Stimulated activated CD8-positive, alpha-beta memory T cell treated with anti-CD3 and anti-CD28 coated beads, Interleukin-15, amount 100 ng/mL, for 48 hours (primary cell): Measurements from ENCODE around the gene MED12L.
"Not testable (repeated sequence)": the region's sequence is repeated elsewhere in the genome, so short reads cannot be mapped to it uniquely, and the experiment has no call there.

Source experiments
- DNase-seq, 2 donors: peaks; one replicate each; pipeline ENCODE4 v3.0.0-alpha.2; 2020; ENCODE audit warnings: low read depth in 2 of 2

Gene MED12L

DNA sequence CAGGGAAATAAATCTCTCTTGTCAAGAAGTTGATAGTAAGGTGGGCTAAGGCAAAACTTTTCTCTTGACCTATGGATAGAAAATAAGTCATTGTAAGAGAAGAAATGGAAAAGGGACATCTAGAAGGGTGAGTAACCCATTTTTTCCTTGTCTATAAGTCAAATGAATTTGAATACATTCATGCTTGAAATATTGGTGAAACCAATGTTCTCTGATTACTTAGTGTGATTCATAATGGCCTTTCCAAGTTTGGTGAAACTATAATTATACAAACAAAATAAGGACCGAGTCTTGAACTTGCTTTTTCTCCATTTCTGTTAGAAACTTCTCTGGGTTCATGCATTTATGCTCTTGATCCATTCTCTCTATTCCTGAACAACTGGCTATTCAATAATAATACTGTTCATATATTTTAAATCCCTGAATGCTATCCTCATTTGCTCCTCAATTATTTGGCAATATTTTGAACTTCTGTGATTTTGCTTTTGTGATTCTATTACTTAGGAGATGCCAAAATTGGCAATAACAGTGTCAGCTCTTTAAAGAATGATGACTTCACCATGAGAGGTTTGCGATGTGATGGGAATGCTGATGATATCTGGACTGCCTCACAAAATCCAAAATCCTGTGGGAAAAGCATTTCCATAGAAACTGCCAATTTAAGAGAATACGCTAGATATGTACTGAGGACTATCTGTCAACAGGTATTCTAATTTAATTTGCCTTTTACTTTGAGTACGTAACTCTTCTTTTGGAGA lies 286.8 kb downstream of the MED12L start:
- no peak for DNase-seq

DNA sequence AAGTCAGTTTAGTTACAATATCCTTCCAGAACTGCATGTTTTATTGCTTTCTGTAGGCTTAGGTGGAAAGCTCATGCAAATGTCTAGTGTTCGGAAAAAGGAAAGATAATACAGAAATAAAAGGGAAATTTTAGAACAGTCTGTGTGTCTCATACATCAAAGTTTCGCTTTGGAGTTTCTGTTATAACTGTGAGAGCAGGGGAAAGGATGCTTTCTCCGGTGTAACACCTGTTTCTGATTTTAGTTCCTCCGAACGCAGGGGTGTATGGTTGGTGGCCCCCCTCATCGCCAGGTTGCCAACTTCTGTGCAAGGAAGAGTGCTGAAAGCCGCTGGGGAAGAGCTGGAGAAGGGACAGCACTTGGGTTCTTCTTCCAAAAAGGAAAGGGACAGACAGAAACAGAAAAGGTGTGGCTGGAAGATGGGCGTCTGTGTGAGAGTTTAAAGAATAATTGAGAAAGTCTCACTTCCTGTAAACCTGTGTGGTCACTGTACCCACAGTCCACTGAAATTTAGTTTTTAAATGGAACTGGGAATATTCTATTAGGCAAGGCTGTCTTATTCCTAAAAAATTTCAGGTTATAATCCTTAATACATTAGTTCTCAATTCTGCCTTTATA lies 292.4 kb downstream of the MED12L start:
- DNase-seq, result no peak

DNA sequence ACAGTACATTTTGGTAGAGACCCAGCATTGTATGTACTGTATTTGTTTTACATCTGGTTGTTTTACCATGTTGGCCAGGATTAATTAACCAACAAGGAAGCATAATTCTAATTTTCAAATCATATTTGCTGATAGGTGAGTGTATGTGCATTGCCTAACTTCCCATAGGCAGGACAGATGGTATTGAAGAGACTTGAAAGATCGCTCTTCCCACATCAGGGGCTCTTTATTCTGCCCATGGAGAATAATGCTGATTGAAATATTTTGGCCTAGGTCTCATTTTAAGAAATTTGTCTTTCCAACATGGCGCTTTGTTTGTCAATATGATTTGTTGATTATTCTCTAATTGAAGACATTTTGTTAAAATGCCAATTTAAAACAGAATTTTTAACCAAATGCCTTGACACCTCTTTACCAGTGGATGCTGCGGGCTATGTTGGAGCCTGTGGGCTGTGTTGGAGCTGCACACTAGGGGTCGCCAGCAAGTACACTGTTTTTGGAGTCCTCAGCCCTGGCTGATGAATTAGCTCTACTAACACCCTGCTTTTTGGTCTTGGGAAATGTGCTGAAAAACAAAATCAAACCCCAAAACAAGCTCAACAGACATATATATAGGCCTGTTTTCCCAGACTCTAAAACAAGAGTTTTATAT lies 293.7 kb downstream of the MED12L start:
- DNase-seq, result no peak

DNA sequence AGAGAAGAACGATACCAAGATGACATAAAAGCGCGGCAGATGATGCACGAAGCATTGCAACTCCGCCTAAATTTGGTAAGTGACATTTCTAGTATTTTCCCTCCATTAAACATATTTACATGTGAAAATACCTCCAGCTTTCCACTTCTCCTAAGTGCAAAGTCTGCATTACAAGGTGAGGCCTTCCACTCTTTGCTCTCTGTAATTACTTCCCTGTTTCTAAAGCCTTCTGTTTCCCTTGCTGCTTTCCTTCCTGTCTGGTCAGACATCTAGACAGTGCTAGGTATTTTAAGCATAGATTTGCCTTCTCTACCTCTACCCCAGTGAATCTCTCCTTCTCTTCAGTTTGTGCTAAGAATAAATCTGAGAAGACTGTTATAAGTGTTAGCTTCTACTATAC lies 297.2 kb downstream of the MED12L start:
- no peak for DNase-seq

- no peak for DNase-seq
Measured at GRCh38 chr3:151383111-151383510, 297.6 kb downstream of the MED12L start.

GRCh38 chr3:151383956-151384355 lies 298.5 kb downstream of the MED12L start:
- no peak for DNase-seq

DNA sequence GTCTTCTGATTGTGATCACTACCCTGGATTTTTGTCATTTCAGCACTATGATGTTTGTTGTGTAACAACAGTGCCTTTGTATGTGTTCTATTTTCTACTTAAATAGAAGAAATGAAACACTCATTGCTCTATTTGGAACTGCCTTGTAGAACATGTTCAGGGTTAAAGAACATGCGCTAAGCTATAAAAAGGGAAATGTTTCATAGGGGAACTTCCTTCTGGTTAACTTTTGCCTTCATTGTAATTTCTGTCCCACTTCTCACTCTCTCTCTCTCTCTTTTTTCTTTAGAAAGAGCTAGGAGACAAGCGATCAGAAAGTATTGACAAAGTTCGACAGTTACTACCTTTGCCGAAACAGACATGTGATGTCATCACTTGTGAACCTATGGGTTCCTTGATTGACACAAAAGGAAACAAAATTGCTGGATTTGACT lies 299.3 kb downstream of the MED12L start, which contains the start of gene P2RY12:
TSS of gene P2RY12 (minus strand) at position 13 of the 434 bp plus-strand sequence. CDS start 45,908 bp downstream, outside the sequence.
- no peak for DNase-seq

DNA sequence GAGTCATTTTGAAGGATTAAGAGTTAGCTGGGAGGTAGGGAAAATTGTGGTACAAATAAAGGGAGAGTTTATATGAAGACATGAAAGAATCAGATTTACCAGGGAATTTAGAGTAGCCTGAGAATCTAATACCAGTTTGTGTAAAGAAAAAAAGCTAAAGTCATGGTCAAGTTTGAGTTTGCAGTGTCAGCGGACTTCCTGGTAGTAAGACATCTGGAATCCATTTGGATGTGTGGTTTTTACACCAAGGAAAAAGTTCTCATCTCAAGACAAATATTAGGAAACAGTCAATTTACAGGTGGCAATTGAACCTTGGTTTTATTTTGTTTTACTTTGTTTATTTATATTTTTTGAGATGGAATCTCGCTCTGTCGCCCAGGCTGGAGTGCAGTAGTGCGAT lies 300.6 kb downstream of the MED12L start:
- no peak for DNase-seq

DNA sequence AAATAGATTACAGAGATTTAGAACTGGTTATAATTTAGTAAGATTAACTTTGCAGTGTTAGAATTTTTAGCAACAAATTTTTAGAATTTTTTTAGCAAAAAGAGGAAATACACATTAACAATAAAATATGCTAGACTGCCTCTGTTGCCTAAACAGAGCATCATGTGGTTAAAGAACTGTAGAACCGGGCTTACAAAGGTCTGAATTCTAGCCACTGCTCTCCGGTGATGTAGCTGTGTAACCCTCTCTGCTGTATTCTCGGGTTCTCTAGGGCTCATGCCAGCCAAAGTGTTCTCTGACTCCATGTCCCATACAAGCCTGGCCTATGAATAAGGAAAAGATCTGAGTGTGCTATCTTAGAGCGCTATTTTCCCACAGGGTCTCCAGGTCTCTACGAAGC lies 302.0 kb downstream of the MED12L start:
- no peak for DNase-seq

DNA sequence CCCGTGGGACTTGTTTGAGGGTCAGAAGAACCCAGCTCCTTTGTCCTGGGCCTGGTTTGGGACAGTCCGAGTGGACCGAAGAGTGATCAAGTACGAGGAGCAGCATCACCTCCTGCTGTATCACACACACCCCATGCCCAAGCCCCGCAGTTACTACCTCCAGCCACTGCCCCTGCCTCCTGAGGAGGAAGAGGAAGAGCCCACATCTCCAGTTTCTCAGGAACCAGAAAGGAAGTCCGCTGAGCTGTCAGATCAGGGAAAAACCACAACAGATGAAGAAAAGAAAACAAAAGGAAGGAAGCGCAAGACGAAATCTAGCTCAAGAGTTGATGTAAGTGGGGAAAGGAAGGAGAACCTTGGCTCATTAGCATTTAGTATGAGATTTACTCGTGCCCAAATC lies 302.4 kb downstream of the MED12L start:
- DNase-seq, result no peak

- no peak for DNase-seq
Measured at GRCh38 chr3:151391720-151392119, 306.3 kb downstream of the MED12L start.

DNA sequence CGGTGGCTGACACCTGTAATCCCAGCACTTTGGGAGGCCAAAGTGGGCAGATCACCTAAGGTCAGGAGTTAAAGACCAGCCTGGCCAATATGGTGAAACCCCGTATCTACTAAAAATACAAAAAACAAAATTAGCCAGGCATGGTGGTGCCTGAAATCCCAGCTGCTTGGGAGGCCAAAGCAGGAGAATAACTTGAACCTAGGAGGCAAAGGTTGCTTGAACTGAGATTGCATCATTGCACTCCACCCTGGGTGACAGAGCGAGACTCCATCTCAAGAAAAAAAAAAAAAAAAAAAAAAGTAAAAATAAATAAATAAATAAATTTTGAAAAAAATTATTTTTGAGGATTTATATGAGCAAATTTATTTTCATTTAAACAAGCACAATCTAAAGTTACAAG lies 306.7 kb downstream of the MED12L start:
- not testable (repeated sequence) for DNase-seq

DNA sequence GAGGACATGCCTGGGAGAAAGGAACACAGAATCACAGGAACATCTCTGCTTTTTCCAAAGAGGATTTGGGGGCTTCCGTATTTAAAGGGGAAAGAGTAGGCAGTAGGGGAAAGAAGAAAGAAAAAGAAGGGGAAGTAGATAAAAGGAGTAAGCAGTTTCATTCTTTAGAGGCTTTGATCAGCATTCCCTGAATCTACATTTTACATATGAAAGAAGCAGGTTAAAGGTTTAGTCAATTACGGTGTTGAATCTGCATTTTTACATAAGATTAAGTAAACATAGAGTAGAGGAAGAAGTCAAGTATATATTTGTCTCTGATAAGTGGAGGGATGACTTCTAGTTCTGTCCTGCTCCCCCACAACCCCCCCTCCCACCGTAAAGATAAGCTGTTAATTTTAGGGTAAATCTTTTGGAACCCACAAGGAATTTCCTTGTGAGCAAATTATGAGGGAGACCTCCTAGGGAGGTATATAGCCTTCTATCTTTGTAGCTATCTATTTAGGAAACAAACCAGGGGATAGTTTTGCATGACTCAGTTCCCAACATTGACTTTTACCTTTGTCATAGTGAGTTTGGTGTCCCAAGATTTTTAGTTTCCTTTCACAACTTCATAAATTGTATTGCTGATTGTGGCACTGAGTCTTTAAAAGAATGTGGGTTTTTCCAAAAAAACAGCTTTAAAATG lies 307.8 kb downstream of the MED12L start:
- DNase-seq, result no peak

DNA sequence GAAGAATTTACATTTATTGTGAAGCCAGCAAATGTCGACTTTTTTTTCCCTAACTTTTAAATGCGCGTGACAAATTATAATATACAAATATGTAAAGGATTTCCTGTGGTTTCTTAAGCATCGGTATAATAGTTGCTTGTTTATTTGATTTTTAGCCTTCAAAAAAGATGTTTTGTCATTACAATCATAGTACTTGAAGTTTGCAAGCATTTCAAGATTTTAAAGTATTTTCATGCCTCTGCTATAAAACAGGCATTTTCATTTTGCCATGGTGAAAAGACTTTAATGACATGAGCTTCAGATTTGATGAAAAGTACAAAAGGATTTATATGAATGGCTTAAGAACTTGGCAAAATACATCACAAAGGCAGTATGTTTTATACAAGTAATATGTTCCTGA lies 308.5 kb downstream of the MED12L start:
- no peak for DNase-seq

DNA sequence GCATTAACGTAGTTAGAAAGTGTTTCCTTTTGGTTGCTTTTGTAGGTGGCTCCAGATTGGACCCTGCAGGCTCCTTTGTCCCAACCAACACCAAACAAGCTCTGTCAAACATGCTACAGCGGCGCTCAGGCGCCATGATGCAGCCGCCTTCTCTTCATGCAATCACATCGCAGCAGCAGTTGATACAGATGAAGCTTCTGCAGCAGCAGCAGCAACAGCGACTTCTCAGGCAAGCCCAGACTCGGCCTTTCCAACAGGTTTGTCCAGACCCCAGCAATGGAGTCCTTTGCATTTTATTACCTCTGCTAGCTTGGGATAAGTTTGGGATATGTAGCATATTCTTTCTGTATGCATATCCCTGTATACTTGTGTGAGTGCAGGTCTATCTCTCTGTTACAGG lies 309.1 kb downstream of the MED12L start:
- DNase-seq, result no peak

GRCh38 chr3:151395806-151396205 lies 310.3 kb downstream of the MED12L start:
- no peak for DNase-seq

DNA sequence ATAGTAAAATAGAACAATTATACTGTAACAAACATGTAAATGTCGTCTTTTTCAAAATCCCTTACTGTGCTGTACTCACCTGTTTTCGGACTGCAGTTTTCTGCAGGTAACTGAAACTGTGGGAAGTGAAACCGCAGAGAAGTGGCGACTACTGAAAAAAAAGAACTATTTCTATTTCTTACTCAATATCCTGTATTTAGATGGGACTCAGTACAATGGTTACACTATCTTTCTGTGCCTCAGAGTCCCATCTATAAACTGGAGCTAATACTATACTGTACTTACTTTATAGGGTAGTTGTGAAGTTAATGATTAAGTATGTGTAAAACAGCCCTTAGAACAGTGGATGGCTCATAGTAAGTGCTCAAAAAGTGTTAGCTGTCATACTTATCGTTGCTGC lies 313.4 kb downstream of the MED12L start:
- DNase-seq, result no peak

DNA sequence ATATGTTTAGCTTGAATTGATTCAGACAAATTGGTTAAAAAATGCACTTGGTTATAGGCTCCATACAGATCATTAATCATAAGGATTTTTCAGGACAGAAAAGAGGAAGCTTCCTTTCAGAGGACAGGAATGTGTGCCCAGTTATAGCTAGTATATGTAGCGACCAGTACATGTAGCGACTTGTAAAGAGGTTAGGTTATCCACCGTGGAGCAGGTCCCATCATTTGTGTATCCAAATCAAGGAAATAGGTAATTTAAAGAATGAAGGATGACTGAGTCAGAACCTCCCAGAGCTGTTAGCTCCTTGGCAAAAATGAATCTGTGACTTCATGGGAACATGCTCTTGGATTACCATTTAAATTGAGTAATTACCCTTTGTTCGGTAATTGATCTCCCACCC lies 314.9 kb downstream of the MED12L start:
- no peak for DNase-seq

- DNase-seq, result no peak
Measured at GRCh38 chr3:151402349-151402748, 316.9 kb downstream of the MED12L start.

- no peak for DNase-seq
Measured at GRCh38 chr3:151403246-151403645, 317.8 kb downstream of the MED12L start.

GRCh38 chr3:151404316-151404715 lies 318.9 kb downstream of the MED12L start:
- DNase-seq, result no peak

- DNase-seq, result no peak
Measured at GRCh38 chr3:151407928-151408327, 322.5 kb downstream of the MED12L start.
